ENCODE data around the gene DYSF.

Gene DYSF

DNA sequence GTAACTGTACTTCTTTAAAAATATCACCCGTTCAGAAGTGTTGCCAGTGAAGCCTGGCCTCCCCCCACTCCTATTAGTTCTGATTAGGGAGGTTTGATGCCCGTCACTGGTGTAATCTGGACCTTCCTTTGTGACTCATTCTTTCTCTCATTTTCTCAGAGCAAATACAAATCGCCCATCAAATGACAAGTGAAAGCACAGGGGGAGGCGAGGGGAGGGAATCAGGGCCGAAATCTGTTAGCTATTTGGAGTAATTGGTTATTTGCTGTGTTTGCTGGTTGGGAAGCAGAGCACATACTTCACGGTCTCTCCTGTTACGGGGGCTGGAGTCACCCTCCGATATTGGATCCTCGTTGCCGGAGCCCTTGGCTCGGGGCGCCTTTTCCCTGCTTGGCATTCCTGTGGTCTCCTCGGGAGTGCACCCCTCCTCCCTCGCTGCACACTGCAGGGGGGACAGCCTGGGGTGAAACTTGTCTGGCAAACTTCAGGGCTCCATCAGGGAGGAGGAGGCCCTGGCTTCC is 178.1 kb downstream of the DYSF start:
- TF ChIP-seq, protein P1, sequence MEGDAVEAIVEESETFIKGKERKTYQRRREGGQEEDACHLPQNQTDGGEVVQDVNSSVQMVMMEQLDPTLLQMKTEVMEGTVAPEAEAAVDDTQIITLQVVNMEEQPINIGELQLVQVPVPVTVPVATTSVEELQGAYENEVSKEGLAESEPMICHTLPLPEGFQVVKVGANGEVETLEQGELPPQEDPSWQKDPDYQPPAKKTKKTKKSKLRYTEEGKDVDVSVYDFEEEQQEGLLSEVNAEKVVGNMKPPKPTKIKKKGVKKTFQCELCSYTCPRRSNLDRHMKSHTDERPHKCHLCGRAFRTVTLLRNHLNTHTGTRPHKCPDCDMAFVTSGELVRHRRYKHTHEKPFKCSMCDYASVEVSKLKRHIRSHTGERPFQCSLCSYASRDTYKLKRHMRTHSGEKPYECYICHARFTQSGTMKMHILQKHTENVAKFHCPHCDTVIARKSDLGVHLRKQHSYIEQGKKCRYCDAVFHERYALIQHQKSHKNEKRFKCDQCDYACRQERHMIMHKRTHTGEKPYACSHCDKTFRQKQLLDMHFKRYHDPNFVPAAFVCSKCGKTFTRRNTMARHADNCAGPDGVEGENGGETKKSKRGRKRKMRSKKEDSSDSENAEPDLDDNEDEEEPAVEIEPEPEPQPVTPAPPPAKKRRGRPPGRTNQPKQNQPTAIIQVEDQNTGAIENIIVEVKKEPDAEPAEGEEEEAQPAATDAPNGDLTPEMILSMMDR (IDR thresholded peaks at IDR 0.05; ENCODE audit: low read depth, low read length), result no peak
- TF ChIP-seq EZH2phosphoT487 (IDR thresholded peaks at IDR 0.05; ENCODE audit: low read depth), result no peak
- H3K4me1 ChIP-seq (ENCODE audit: low read length), result no peaks in the 10 kb centered on the region
- H3K4me3 ChIP-seq (ENCODE audit: low read length), result no peak overlapping the region
- H2AFZ ChIP-seq (ENCODE audit: low read depth, low read length), result no peak overlapping the region
- no peak overlapping the region for H3K27ac ChIP-seq (ENCODE audit: low read length)
- peaks cover 29% of the 10 kb centered on the region; the same call in 1 of the 2 replicates for H3K27me3 ChIP-seq (ENCODE audit: low read depth, low read length)
- no peak overlapping the region for H3K9ac ChIP-seq (ENCODE audit: low read length)
- no peaks in the 10 kb centered on the region for H3K79me2 ChIP-seq (ENCODE audit: low read length)
- H4K20me1 ChIP-seq (ENCODE audit: insufficient read depth, low read length), result no peaks in the 10 kb centered on the region
- H3K36me3 ChIP-seq (replicated peaks; ENCODE audit: low read depth, low read length), result no peaks in the 10 kb centered on the region
- H3K9me3 ChIP-seq (ENCODE audit: insufficient read depth, low read length), result no peaks in the 10 kb centered on the region
- H3K4me2 ChIP-seq (ENCODE audit: low read length), result no peak overlapping the region

DNA sequence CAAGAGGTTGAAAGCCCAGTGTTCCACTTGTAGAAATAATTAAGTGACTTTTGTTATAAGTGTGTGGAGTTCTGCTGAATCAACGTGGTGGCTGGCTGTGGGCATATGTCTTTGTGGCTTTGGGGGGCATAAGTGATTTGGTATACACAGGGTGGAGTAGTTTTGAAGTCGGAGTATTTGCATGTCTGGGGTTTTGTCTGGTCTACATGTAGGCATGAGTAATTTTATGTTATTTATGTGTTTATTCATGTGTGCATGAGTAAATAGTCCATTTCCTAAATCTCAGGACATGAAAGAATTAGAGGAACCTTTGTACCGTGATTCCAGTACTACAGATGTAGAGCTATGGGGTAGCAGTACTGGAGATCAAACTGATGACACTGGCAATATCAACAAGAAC is 179.7 kb downstream of the DYSF start:
- Histone ChIP-seq H3K79me2 (ENCODE audit: low read length) (no peaks in the 10 kb centered on the region), H3K27ac (ENCODE audit: low read length) (no peak overlapping the region), H3K27me3 (ENCODE audit: low read depth, low read length) (peaks cover 20% of the 10 kb centered on the region; the same call in 1 of the 2 replicates), H3K9me3 (ENCODE audit: insufficient read depth, low read length) (no peaks in the 10 kb centered on the region), H2AFZ (ENCODE audit: low read depth, low read length) (no peak overlapping the region), H3K4me3 (ENCODE audit: low read length) (no peak overlapping the region), H3K4me2 (ENCODE audit: low read length) (no peak overlapping the region), H4K20me1 (ENCODE audit: insufficient read depth, low read length) (no peaks in the 10 kb centered on the region), H3K9ac (ENCODE audit: low read length) (no peak overlapping the region), H3K4me1 (ENCODE audit: low read length) (no peaks in the 10 kb centered on the region), H3K36me3 (replicated peaks; ENCODE audit: low read depth, low read length) (no peaks in the 10 kb centered on the region)
- TF ChIP-seq, protein P1 (IDR thresholded peaks at IDR 0.05; ENCODE audit: low read depth, low read length), result no peak
- TF ChIP-seq EZH2phosphoT487 (IDR thresholded peaks at IDR 0.05; ENCODE audit: low read depth), result no peak

DNA sequence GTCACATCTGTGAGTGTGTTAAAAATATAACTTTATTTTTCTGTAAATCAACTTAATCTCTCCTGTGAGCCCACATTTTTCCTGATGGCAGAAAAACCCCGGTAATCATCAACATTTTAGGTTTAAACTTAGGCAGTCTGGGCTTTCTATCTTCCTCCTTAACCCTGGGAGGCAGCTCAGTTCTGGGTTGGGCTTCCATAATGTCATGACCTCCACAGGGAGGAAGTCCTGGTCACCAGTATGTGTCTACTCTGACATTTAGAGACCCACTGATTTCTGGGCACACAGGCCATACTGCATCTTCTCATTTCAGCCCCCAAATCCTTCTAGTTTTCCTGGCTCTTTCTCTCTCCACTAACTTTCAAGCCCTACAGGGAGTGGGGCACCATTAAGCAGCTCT is 181.2 kb downstream of the DYSF start:
- Histone ChIP-seq H3K79me2 (ENCODE audit: low read length) (no peaks in the 10 kb centered on the region), H3K9me3 (ENCODE audit: insufficient read depth, low read length) (no peaks in the 10 kb centered on the region), H2AFZ (ENCODE audit: low read depth, low read length) (no peak overlapping the region), H4K20me1 (ENCODE audit: insufficient read depth, low read length) (no peaks in the 10 kb centered on the region), H3K36me3 (replicated peaks; ENCODE audit: low read depth, low read length) (no peaks in the 10 kb centered on the region), H3K27ac (ENCODE audit: low read length) (no peak overlapping the region), H3K27me3 (ENCODE audit: low read depth, low read length) (peaks cover 20% of the 10 kb centered on the region), H3K4me2 (ENCODE audit: low read length) (no peak overlapping the region), H3K9ac (ENCODE audit: low read length) (no peak overlapping the region), H3K4me3 (ENCODE audit: low read length) (no peak overlapping the region), H3K4me1 (ENCODE audit: low read length) (no peaks in the 10 kb centered on the region)
- no peak for TF ChIP-seq EZH2phosphoT487 (IDR thresholded peaks at IDR 0.05; ENCODE audit: low read depth)
- TF ChIP-seq, protein P1 (IDR thresholded peaks at IDR 0.05; ENCODE audit: low read depth, low read length), result no peak

DNA sequence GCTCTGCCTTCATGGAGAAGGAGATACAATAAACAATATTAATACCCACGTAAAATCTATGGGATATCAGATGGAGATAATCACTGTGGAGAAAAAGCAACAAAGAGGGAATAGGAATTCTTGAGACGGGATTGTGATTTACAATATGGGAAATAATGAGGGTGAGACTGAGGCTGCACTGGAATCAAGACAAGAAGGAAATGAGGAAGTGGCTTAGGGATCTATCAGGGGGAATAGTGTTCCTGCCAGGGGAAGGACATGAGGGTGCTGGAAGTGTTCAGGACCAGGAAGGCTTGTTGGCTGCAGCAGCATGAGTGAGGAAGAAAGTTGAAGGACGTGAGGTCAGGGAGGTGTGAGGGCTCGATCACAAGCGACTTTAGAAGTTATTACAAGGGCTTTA is 182.4 kb downstream of the DYSF start:
- Histone ChIP-seq H3K4me3 (ENCODE audit: low read length) (no peak overlapping the region), H3K9ac (ENCODE audit: low read length) (no peak overlapping the region), H4K20me1 (ENCODE audit: insufficient read depth, low read length) (no peaks in the 10 kb centered on the region), H3K4me2 (ENCODE audit: low read length) (no peak overlapping the region), H3K79me2 (ENCODE audit: low read length) (no peaks in the 10 kb centered on the region), H3K9me3 (ENCODE audit: insufficient read depth, low read length) (no peaks in the 10 kb centered on the region), H3K27me3 (ENCODE audit: low read depth, low read length) (peaks cover 25% of the 10 kb centered on the region), H2AFZ (ENCODE audit: low read depth, low read length) (no peak overlapping the region), H3K27ac (ENCODE audit: low read length) (no peak overlapping the region), H3K36me3 (replicated peaks; ENCODE audit: low read depth, low read length) (no peaks in the 10 kb centered on the region), H3K4me1 (ENCODE audit: low read length) (no peaks in the 10 kb centered on the region)
- TF ChIP-seq EZH2phosphoT487 (IDR thresholded peaks at IDR 0.05; ENCODE audit: low read depth), result no peak
- TF ChIP-seq, protein P1 (IDR thresholded peaks at IDR 0.05; ENCODE audit: low read depth, low read length), result no peak
